KMS-11 (cell line): ENCODE measurements around the gene NMU.

Experiments used
- H2AFZ ChIP-seq: fragments of 200-600 bp; sonication (generic); 2 replicates; pipeline ENCODE4 v1.6.1; 2016; ENCODE audit warnings: antibody characterized with exemption, mixed run types, low read depth
- H3K27ac ChIP-seq: fragments of 200-600 bp; sonication (generic); 2 replicates; pipeline ENCODE4 v1.6.1; 2016; ENCODE audit warnings: mild to moderate bottlenecking, mixed run types
- H3K27me3 ChIP-seq: fragments of 200-600 bp; sonication (generic); 2 replicates; pipeline ENCODE4 v1.6.1; 2017; ENCODE audit warnings: mild to moderate bottlenecking, low read depth, mixed run types, moderate library complexity; ENCODE audit not compliant: insufficient read depth
- H3K36me3 ChIP-seq: fragments of 200-600 bp; sonication (generic); 2 replicates; pipeline ENCODE4 v1.6.1; 2017; ENCODE audit warnings: mild to moderate bottlenecking, mixed run types; ENCODE audit not compliant: insufficient read depth
- H3K4me1 ChIP-seq: fragments of 200-600 bp; sonication (generic); 2 replicates; pipeline ENCODE4 v1.6.1; 2016; ENCODE audit warnings: mild to moderate bottlenecking, low read depth, mixed run types; ENCODE audit not compliant: poor library complexity, severe bottlenecking
- H3K4me2 ChIP-seq: fragments of 200-600 bp; sonication (generic); 2 replicates; pipeline ENCODE4 v1.7.0; 2016; ENCODE audit warnings: mild to moderate bottlenecking, mixed run types
- H3K4me3 ChIP-seq: fragments of 200-600 bp; sonication (generic); IDR thresholded peaks from 2 replicates; pipeline ENCODE4 v1.6.1; 2017; ENCODE audit warnings: low read depth, low read length, mixed read lengths; ENCODE audit not compliant: insufficient read depth
- H3K79me2 ChIP-seq: fragments of 200-600 bp; sonication (generic); 2 replicates; pipeline ENCODE4 v1.6.1; 2016; ENCODE audit warnings: low read depth, mixed run types; ENCODE audit not compliant: insufficient read depth
- H3K9ac ChIP-seq: fragments of 200-600 bp; sonication (generic); 2 replicates; pipeline ENCODE4 v1.6.1; 2016; ENCODE audit warnings: mild to moderate bottlenecking, mixed run types
- H4K20me1 ChIP-seq: fragments of 200-600 bp; sonication (generic); 2 replicates; pipeline ENCODE4 v1.6.1; 2016; ENCODE audit warnings: mild to moderate bottlenecking, mixed run types; ENCODE audit not compliant: insufficient read depth
- TF ChIP-seq, protein P1 (sequence below): fragments of 200-600 bp; sonication (generic); conservative IDR thresholded peaks from 2 replicates; pipeline ENCODE4 v1.6.1; 2017; ENCODE audit warnings: low read depth, mild to moderate bottlenecking, antibody characterized with exemption, low read length, moderate library complexity, mixed read lengths

Gene NMU

DNA sequence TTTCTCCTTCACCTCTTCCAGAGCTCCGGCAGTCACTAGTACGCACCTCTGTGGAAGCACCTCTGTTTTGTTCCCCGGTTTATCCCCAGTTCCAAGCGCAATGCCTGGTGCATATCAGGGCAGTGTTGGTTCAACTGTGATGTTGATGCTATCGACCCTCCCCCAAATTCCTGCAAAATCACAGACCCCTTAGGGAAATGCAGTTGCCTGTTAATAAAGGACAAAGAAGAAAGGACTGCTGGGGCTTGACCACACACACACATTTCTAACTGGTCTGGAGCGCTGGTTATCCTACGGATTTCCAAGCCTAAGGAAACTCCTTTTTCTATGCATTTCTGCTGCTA lies 530 bp upstream of the NMU start:
- H3K4me1 ChIP-seq = no peaks in the 10 kb centered on the region
- no peak overlapping the region for H3K4me2 ChIP-seq
- H3K9ac ChIP-seq = no peak overlapping the region

DNA sequence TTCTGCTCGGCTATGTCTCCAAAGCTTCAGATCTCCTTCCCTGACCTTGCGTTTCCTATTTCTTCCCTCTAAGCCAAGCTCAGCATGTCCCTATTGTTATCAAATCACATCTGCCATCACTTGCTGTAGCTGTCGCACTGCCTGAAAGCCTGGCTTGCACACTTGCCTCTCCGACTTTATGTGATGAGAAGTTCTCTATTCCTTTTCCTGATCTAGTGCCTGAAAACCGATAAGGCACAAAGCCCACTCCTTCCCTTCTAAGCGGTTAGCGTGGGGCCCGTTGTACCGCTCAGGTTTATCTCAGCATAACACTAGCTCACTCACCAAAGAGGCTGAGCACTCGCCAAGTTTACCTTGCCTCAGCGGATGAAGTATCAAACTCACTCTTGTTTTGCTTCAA lies 816 bp downstream of the NMU start:
- no peak overlapping the region for H3K9ac ChIP-seq
- no peak overlapping the region for H3K4me3 ChIP-seq
- no peaks in the 10 kb centered on the region for H3K79me2 ChIP-seq
- no peak overlapping the region for H2AFZ ChIP-seq
- H3K36me3 ChIP-seq = no peaks in the 10 kb centered on the region
- H3K27me3 ChIP-seq = no peaks in the 10 kb centered on the region
- TF ChIP-seq, protein P1, sequence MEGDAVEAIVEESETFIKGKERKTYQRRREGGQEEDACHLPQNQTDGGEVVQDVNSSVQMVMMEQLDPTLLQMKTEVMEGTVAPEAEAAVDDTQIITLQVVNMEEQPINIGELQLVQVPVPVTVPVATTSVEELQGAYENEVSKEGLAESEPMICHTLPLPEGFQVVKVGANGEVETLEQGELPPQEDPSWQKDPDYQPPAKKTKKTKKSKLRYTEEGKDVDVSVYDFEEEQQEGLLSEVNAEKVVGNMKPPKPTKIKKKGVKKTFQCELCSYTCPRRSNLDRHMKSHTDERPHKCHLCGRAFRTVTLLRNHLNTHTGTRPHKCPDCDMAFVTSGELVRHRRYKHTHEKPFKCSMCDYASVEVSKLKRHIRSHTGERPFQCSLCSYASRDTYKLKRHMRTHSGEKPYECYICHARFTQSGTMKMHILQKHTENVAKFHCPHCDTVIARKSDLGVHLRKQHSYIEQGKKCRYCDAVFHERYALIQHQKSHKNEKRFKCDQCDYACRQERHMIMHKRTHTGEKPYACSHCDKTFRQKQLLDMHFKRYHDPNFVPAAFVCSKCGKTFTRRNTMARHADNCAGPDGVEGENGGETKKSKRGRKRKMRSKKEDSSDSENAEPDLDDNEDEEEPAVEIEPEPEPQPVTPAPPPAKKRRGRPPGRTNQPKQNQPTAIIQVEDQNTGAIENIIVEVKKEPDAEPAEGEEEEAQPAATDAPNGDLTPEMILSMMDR = no peak
- no peaks in the 10 kb centered on the region for H4K20me1 ChIP-seq
- no peak overlapping the region for H3K4me2 ChIP-seq
- no peaks in the 10 kb centered on the region for H3K4me1 ChIP-seq
- H3K27ac ChIP-seq = no peak overlapping the region

More for the DNA sequence above, 530 bp upstream of the NMU start:
- Histone ChIP-seq H3K36me3 (no peaks in the 10 kb centered on the region), H3K27me3 (no peaks in the 10 kb centered on the region), H4K20me1 (no peaks in the 10 kb centered on the region), H3K79me2 (no peaks in the 10 kb centered on the region), H2AFZ (no peak overlapping the region), H3K4me3 (no peak overlapping the region), H3K27ac (no peak overlapping the region)
- TF ChIP-seq, protein P1 = no peak

DNA sequence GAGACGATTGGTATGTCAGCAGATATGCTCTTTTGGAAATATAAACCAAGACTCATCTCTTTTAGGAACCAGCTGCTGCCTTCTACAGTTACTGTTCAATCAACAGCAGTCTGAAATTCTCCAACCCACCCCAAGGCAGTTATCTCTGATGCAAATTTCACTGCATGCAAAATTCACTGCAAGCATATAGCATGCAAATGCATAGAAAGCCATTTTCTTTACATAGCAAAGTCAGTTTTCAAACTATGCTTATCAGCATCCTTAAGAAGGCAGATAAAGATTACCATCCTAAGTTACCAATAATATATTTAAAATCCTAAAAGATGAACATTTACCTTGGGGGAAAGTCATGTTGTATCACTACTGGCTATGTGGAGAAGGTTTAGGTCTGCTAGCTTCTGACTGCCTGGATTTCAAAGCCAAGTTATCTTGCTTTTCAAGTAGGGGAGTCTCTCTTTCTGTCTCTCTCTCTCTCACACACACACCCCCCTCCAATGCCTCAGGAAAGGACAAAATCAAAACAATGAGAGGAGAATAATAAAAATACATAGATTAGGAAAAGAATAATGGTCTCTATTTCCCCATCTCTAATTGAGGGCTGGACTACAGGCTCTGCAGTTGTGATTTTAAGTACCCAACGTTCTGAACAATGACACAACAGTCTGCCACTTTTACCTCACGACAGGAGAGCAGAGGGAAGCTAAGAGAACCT lies 1.5 kb downstream of the NMU start:
- H3K4me2 ChIP-seq = no peak overlapping the region
- no peaks in the 10 kb centered on the region for H3K36me3 ChIP-seq
- no peaks in the 10 kb centered on the region for H3K27me3 ChIP-seq
- H3K27ac ChIP-seq = no peak overlapping the region
- TF ChIP-seq, protein P1 = no peak
- H4K20me1 ChIP-seq = no peaks in the 10 kb centered on the region
- H2AFZ ChIP-seq = no peak overlapping the region
- H3K9ac ChIP-seq = no peak overlapping the region
- no peak overlapping the region for H3K4me3 ChIP-seq
- H3K79me2 ChIP-seq = no peaks in the 10 kb centered on the region
- no peaks in the 10 kb centered on the region for H3K4me1 ChIP-seq

DNA sequence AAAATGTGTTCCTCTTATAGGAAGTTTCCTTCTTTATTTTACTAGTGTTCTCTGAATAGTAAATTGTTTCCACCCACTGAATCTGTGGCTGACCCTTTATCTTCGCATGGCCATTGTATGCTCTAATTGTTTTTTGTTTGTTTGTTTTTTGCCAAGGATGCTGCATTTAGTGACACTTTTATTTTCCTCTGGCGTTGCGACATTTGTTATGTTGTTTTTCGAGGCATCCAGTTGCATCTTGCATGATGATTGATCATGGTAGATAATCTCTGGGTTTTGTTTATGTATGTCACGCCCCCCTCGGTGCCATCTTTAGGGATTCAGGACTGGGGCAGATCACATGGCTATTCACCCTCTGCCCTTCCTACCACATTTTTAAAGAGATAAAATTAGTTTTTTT lies 2.2 kb downstream of the NMU start:
- H3K4me3 ChIP-seq = no peak overlapping the region
- H4K20me1 ChIP-seq = no peaks in the 10 kb centered on the region
- H3K36me3 ChIP-seq = no peaks in the 10 kb centered on the region
- H3K27me3 ChIP-seq = no peaks in the 10 kb centered on the region
- no peaks in the 10 kb centered on the region for H3K79me2 ChIP-seq
- no peak overlapping the region for H2AFZ ChIP-seq
- H3K27ac ChIP-seq = no peak overlapping the region
- no peaks in the 10 kb centered on the region for H3K4me1 ChIP-seq
- no peak overlapping the region for H3K9ac ChIP-seq
- TF ChIP-seq, protein P1 = no peak
- H3K4me2 ChIP-seq = no peak overlapping the region
